Measurements from ENCODE around the gene KCNJ6.
"Not testable (repeated sequence)": the region's sequence is repeated elsewhere in the genome, so short reads cannot be mapped to it uniquely, and the experiment has no call there.

KCNJ6 gene

DNA sequence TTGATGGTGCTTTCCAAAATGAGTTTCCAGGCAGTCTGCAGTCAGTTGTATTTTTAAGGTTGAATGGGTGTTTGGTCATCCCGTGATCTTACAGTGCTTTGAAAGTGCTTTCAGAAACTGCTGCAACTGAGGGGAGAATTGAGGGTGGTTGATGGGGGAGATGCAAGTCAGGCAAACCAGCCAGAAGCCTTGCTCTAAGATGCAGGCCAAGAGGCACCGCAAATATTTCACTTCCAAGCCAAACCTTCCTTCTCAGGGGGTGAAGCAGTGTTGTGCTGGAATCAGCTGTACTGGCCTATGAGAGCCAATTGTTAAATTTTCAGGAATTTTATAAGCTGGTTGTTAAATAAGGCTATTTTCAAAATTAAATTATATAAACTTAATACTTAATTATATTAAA, 151.6 kb downstream of the KCNJ6 start:
- POLR2A ChIA-PET = no interaction called here
- TF ChIP-seq SP1 (IDR thresholded peaks at IDR 0.05) (no peak), L3MBTL2 (conservative IDR thresholded peaks at IDR 0.05) (no peak), ELF4 (IDR thresholded peaks at IDR 0.05) (no peak), LEF1 (IDR thresholded peaks at IDR 0.05; ENCODE audit: borderline replicate concordance) (no peak), NFRKB (IDR thresholded peaks at IDR 0.05) (no peak), HDGF (IDR thresholded peaks at IDR 0.05; ENCODE audit: borderline replicate concordance) (no peak), SUZ12 (IDR thresholded peaks at IDR 0.05) (no peak), FOXA1 (IDR thresholded peaks at IDR 0.05) (no peak), FOXM1 (IDR thresholded peaks at IDR 0.05; ENCODE audit: borderline replicate concordance) (no peak), ARNT (IDR thresholded peaks at IDR 0.05) (no peak), FOXK2 (IDR thresholded peaks at IDR 0.05) (no peak), TARDBP (IDR thresholded peaks at IDR 0.05) (no peak), BHLHE40 (IDR thresholded peaks at IDR 0.05; ENCODE audit: borderline replicate concordance) (no peak), CTBP1 (IDR thresholded peaks at IDR 0.05; ENCODE audit: borderline replicate concordance) (no peak), ZNF384 (IDR thresholded peaks at IDR 0.05) (no peak)
- TF ChIP-seq, protein P1, sequence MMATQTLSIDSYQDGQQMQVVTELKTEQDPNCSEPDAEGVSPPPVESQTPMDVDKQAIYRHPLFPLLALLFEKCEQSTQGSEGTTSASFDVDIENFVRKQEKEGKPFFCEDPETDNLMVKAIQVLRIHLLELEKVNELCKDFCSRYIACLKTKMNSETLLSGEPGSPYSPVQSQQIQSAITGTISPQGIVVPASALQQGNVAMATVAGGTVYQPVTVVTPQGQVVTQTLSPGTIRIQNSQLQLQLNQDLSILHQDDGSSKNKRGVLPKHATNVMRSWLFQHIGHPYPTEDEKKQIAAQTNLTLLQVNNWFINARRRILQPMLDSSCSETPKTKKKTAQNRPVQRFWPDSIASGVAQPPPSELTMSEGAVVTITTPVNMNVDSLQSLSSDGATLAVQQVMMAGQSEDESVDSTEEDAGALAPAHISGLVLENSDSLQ (IDR thresholded peaks at IDR 0.05) = no peak
- DNase-seq (ENCODE audit: extremely low spot score) = no peak
- CTCF ChIA-PET = no interaction called here

DNA sequence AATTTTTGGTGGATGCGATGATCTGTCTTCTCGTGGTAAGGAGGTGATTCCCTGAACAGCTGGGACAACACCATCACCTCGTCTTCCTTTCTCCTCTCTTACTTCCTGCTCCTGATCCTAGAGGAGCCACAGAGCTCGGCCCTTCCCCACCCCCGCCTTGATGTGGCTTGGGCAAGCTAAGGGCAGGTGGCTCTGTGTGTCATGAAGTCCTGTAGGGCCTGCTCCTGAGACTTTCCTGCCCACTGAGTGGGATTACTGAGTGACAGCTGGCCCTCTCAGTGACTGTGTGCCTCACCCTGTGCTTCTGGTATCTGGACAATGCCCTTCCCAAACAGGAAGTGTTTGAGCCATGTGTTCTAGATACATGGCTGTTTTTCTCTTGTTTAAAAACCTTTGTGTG, 153.0 kb downstream of the KCNJ6 start:
- ChIA-PET POLR2A (no interaction called here), CTCF (no interaction called here)
- no peak for DNase-seq (ENCODE audit: extremely low spot score)
- TF ChIP-seq FOXA1 (IDR thresholded peaks at IDR 0.05) = no peak
- no peak for TF ChIP-seq FOXK2 (IDR thresholded peaks at IDR 0.05)
- TF ChIP-seq LEF1 (IDR thresholded peaks at IDR 0.05; ENCODE audit: borderline replicate concordance) = no peak
- TF ChIP-seq ARNT (IDR thresholded peaks at IDR 0.05) = no peak
- no peak for TF ChIP-seq ELF4 (IDR thresholded peaks at IDR 0.05)
- no peak for TF ChIP-seq SP1 (IDR thresholded peaks at IDR 0.05)
- TF ChIP-seq L3MBTL2 (conservative IDR thresholded peaks at IDR 0.05) = no peak
- no peak for TF ChIP-seq ZNF384 (IDR thresholded peaks at IDR 0.05)
- TF ChIP-seq HDGF (IDR thresholded peaks at IDR 0.05; ENCODE audit: borderline replicate concordance) = no peak
- TF ChIP-seq CTBP1 (IDR thresholded peaks at IDR 0.05; ENCODE audit: borderline replicate concordance) = no peak
- TF ChIP-seq FOXM1 (IDR thresholded peaks at IDR 0.05; ENCODE audit: borderline replicate concordance) = no peak
- no peak for TF ChIP-seq TARDBP (IDR thresholded peaks at IDR 0.05)

DNA sequence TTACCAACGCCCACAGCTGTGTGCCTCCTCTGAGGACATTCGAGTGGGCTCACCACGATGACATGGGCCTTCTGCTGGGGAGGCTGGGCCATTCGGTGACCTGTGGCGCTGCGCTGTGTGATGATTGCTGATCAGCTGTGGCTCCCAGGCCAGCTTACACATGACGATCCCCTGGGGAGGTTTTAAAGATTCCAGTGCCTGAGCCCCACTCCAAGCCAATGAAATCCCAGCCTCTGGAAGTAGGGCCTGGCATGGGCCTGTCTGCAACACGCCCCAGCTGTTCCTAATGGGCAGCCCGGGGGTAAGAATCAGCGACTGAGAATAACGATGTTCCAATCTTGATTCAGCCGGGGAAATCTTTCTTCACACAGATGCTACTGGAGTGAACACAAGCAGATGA, 153.7 kb downstream of the KCNJ6 start:
- no peak for DNase-seq (ENCODE audit: extremely low spot score)
- CTCF ChIA-PET = no interaction called here
- TF ChIP-seq BHLHE40 (IDR thresholded peaks at IDR 0.05; ENCODE audit: borderline replicate concordance) (no peak), ELF4 (IDR thresholded peaks at IDR 0.05) (no peak), ZNF384 (IDR thresholded peaks at IDR 0.05) (no peak), FOXA1 (IDR thresholded peaks at IDR 0.05) (no peak)
- POLR2A ChIA-PET = no interaction called here

DNA sequence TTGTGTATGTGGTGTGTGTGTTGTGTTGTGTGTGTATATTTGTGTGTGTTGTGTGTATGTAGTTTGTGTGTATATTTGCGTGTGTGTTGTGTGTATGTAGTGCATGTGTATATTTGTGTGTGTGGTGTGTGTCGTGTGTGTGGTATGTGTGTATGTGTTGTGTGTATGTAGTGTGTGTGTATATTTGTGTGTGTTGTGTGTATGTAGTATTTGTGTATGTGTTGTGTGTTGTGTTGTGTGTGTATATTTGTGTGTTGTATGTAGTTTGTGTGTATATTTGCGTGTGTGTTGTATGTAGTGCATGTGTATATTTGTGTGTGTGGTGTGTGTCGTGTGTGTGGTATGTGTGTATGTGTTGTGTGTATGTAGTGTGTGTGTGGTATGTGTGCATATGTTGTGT, 154.9 kb downstream of the KCNJ6 start:
- CTCF ChIA-PET; DNase-seq (ENCODE audit: extremely low spot score); POLR2A ChIA-PET: not testable (repeated sequence)

DNA sequence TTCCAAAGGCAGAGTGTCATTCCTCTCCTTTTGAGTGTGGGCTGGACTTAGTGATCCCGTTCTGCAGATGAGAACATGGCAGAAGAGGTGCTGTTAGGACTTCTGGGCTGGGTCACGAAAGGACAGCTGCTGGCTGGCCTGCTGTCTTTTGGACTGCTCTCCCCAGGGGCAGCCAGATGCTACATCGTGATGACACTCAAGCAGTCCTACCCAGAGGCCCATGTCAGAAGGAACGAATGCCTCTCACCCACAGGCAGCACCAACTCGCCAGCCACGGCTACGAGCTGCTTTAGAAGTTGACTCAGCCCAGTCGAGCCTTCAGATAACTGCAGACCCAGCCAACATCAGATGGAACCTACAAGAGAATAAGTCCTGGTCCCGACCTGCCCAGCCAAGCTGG, 156.5 kb downstream of the KCNJ6 start:
- TF ChIP-seq, protein P1 (IDR thresholded peaks at IDR 0.05) = no peak
- TF ChIP-seq ARNT (IDR thresholded peaks at IDR 0.05) = no peak
- no peak for TF ChIP-seq BHLHE40 (IDR thresholded peaks at IDR 0.05; ENCODE audit: borderline replicate concordance)
- TF ChIP-seq NFRKB (IDR thresholded peaks at IDR 0.05) = no peak
- TF ChIP-seq HDGF (IDR thresholded peaks at IDR 0.05; ENCODE audit: borderline replicate concordance) = no peak
- TF ChIP-seq TARDBP (IDR thresholded peaks at IDR 0.05) = no peak
- no peak for TF ChIP-seq ELF4 (IDR thresholded peaks at IDR 0.05)
- TF ChIP-seq FOXM1 (IDR thresholded peaks at IDR 0.05; ENCODE audit: borderline replicate concordance) = no peak
- TF ChIP-seq LEF1 (IDR thresholded peaks at IDR 0.05; ENCODE audit: borderline replicate concordance) = no peak
- no peak for TF ChIP-seq FOXK2 (IDR thresholded peaks at IDR 0.05)
- POLR2A ChIA-PET = no interaction called here
- no peak for DNase-seq (ENCODE audit: extremely low spot score)
- CTCF ChIA-PET = no interaction called here

DNA sequence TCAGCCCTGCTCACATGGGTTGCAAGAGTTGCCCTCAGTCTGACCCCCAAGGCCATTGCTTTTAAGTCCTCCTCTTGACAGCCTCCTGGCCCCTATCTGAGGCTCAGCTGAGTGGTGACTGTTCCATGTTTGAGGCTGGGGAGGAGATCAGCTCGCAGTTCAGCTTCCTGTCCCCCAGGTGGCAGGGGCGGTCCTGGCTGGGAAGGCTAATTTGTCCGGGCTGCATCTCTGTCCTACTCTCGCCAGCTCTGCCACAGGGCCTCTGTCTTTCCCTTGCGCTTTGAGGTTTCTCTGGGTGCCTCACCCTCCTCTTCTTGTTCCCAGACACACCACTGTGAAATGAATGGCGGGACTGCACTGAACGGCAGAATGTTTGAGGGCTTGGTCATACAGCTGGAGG, 157.3 kb downstream of the KCNJ6 start:
- ChIA-PET POLR2A (no interaction called here), CTCF (interaction anchor here (1.0 kb wide), 1 partner anchor 118 kb away, joined by 3 read pairs; no protein-coding TSS in a partner anchor)
- peak; percentile 55 for DNase-seq (ENCODE audit: extremely low spot score)
- TF ChIP-seq, protein P1 (IDR thresholded peaks at IDR 0.05) = no peak
- TF ChIP-seq CTBP1 (IDR thresholded peaks at IDR 0.05; ENCODE audit: borderline replicate concordance) = no peak
- no peak for TF ChIP-seq TARDBP (IDR thresholded peaks at IDR 0.05)

DNA sequence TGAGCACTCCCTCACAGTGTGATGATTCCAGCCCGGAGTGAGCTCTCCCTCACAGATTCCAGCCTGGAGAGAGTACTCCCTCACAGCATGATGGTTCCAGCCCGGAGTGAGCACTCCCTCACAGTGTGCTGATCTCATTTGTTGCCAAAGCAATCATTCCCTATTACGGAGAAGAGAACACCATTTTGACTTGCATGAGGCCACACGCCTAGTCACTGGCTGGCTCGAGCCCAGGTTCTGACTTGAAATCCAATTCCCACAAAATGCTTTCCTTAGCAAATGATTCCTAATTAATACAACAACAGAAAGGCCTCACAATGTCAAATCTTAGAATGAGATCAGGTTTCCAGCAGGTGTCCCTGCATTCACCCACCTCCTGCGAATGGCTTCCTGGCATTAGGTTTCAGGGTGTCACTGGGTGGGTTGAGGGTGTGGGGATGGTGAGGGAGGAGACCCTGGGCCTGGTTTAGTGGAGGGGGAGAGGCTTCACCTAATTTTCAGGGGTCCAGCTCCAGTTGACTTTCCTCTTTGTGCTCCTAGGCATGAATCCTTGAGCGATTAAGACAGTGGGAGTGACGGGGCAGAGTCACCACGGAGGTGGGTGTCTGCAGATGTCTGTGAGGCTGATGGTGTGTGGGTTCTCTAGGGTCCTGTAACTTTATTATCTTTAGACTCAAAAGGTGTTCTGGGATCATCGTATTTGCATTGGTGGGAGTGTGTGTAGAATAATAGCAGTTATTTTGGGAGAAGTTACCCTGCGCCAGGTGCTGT, 158.5 kb downstream of the KCNJ6 start:
- POLR2A ChIA-PET = no interaction called here
- TF ChIP-seq NFRKB (IDR thresholded peaks at IDR 0.05) (no peak), ZNF384 (IDR thresholded peaks at IDR 0.05) (no peak), FOXK2 (IDR thresholded peaks at IDR 0.05) (no peak), SP1 (IDR thresholded peaks at IDR 0.05) (no peak), ARNT (IDR thresholded peaks at IDR 0.05) (no peak), ELF4 (IDR thresholded peaks at IDR 0.05) (no peak), L3MBTL2 (conservative IDR thresholded peaks at IDR 0.05) (no peak), FOXA1 (IDR thresholded peaks at IDR 0.05) (no peak), CTBP1 (IDR thresholded peaks at IDR 0.05; ENCODE audit: borderline replicate concordance) (no peak), HDGF (IDR thresholded peaks at IDR 0.05; ENCODE audit: borderline replicate concordance) (no peak), LEF1 (IDR thresholded peaks at IDR 0.05; ENCODE audit: borderline replicate concordance) (no peak)
- TF ChIP-seq, protein P1 (IDR thresholded peaks at IDR 0.05) = no peak
- DNase-seq (ENCODE audit: extremely low spot score) = no peak
- CTCF ChIA-PET = no interaction called here

All from HEK293T (cell line).